C1 segment of cervical spinal cord (tissue), 14 donors: Measurements from ENCODE around the gene CELF6.

ENCODE experiments used
- DNase-seq, 14 donors: peaks; one replicate each; lab custom pipeline; 2025; lab: John Stamatoyannopoulos, UW

Gene CELF6

DNA sequence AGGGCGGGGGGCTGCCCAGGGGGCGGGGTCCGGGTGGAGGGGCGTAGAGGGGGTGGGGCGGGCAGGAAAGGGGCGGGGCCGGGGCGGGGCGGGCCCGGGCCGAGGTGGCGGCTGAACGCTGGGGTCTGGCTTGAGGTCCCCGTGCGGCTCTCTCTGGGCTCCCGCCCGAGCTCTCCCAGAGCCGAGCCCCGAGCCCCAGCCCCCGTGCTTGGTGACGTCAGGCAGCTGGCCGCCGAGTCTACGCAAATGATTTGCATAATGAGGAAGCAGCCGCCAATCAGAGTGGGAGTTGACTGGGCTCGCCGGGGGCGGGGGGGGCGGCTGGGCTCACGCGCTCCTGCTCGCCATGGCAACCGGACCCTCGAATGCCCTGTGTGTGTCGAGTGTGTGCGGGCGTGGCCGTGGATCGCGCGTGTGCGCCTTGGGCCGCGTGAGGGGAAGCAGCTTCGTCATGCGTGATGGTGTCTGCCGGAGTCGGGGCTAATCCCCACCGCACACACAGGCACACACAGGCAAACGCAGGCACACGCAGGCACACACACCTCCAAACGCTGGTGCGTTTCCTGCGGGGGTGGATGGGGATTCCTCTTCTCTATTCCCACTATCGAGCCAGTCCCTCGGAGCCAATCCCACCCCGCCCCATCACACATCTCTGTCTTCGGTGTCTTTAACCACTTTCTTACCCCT is at the start of gene CELF6:
Gene CELF6, minus strand, starts transcription at position 173 of the 687 bp plus-strand sequence. CDS start 283 bp downstream, outside the sequence.
- peak in 13 of 14 donors; percentile 12 to 91 (median 67) for DNase-seq

DNA sequence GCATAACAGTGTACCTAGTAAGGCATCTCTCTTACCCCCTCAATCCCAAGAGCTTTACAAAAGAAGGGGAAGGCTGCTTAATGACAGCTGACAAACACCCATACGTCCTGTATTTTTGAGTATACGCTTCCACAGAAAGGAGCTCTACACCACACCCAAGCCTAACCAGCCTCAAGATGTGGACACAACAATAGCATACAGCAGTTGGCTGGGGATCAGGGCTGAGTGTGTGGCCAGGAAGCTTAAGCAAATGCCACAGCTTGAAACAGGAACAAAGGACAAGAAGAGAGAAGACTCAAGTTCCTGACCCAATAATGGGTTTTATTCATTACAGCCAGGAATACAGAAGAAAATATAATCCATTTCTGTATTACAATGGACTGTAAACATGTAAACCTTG is 48.9 kb upstream of the CELF6 start:
- peak in 1 of 14 donors; percentile 4 for DNase-seq

DNA sequence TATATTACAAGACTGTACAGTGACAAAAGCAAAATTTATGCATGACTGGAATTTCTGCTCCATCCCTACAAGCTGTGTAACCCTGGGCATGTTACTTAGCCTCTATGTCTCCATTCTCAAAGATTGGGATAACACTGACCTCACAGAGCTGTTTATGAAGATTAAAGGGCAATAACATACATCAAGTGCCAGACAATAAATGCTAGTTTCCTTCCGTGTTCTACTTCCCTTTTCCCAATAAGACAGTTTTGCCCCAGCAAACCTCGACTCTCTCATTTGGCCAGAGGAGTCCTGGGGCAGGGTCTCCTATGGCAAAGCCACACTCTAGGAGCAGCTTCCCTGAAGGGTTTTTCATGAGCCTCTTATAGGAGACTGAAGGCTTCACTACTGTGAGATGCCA is 48.4 kb upstream of the CELF6 start:
- DNase-seq: peak in 1 of 14 donors; percentile 0

DNA sequence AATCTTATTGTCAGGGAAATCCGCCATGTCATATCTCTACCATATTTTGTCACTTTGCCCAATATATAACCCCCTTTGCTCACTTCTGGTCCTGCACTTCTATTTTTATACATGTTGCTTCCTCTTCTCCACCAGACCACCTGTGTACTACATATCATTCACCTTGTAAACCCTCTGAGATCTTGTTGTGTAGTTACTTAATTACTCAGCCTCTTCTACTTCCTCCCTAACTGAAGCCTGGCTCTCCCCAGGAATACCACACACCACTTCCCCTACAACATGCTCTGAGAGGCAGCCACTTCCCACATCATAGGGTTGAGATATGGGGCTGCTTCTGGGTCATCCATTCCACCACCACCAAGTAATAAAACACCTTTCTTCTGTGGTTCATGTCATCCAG is 45.9 kb upstream of the CELF6 start:
- peak in 1 of 14 donors; percentile 0 for DNase-seq

DNA sequence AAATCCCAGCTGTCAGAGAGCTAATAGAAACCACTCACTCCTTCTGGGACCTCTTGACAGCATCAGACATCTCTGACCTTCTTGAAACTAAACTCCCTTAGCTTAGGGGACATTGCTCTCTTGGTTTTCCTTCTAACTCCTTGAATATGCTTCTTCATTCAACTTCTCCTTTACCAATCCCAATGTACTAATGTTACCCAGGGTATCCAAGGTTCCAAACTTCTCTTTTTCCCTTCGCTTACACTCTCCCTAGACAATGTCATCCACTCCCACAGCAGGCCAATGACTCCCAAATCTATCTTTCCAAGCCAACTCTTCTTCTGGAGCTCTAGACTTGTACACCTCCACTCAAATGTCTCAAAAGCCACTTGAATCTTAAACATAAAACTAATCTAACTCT is 41.2 kb upstream of the CELF6 start:
- DNase-seq: no peak

DNA sequence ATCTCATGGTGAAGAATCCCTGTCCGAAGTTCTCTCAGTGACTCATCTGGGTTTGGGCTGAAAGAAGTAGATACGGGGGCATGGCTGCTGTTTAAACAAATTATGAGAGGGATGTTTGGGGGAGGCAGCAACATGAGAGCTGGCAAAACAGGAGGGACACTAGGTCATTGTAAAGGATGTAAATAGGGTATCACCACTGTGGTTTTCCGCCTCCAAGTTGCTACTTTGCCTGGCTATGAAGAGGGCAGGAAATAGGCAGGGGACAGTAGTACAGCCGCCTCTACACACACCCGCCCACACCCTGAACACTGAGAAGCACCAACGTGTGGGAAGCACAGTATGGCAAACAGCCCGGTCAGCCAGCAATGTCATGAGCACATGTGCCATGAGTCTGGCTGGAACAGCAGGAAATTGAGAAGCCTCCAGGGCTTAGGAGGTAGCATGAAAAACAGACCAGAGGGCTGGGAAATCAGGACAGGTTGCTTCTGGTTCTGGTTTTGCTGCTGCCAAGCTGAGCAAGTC is 38.8 kb upstream of the CELF6 start:
- DNase-seq: peak in 3 of 14 donors; percentile 2 to 5 (median 2)

DNA sequence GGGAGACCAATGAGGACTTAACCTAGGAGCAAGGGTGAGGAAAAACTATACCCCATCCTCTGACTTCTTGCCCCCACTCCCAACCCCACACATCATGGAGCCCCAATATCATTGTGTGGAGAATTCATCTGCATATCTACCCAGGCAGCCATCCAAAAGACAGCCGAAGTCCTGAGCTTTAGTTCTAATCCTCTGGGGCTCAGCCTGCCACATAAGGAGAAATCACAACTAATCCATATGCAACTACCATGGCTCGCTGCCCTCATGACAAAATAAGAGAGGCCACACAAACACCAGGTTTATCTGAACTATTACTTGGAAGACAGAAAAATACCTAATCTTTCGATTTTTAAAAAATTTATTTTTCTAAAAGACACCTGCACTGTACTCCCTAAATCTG is 38.2 kb upstream of the CELF6 start:
- DNase-seq: no peak

DNA sequence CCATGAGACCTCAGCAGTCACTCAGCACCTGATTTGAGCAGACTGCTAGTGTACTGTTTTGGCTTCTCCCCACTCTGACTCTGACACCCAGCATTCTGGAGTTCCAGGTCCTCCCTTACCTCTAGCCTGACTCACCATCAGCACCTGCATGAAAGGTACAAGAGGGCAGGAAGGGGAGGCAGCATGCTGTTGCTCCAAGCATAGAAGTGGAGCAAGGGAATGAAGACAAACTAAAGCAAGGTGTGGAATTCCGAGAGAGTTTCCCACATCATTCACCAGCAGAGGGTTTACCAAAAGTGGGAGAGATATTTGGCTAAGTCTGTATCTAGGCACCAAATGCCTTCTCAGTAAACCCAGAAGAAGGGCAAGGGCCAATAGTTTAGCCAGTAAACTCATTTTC is 34.5 kb upstream of the CELF6 start:
- DNase-seq: no peak

DNA sequence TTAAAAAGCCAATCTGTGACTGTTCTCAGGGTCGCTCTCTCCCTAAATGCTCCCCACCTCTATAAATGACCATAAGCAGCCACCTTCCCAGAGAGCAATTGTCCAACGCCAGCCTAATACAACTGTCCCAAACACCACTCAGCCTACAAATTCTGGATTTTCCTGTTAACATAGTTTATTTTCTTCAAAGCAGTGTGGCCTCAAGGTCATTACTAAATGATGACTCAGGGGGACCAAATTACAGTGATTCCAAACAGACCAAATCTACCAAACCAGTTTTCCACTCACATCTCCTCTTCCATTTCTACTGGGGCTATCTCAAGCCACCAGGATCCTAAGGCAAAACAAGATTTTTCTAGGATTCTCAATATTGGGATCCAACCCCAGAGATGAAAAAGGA is 33.3 kb upstream of the CELF6 start:
- DNase-seq: no peak

DNA sequence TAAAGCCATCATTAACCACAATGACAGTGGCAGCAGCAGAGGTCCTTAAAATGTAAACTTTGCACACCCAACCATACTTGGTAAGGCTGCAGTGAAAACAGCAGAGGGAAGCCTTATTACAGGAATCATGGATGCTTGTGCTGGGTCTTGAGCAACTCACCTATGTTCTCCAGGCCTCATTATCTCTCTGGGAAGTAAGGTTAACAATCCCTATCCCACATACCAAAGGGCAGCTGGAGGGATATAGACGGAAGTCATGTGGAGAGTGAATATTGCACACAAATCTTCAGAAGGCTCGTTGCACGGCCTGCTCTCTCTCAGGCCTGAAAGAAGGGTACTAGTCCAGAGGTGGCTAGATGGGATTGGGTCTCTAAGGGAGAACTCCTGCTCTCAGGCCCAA is 25.8 kb upstream of the CELF6 start:
- no peak for DNase-seq

DNA sequence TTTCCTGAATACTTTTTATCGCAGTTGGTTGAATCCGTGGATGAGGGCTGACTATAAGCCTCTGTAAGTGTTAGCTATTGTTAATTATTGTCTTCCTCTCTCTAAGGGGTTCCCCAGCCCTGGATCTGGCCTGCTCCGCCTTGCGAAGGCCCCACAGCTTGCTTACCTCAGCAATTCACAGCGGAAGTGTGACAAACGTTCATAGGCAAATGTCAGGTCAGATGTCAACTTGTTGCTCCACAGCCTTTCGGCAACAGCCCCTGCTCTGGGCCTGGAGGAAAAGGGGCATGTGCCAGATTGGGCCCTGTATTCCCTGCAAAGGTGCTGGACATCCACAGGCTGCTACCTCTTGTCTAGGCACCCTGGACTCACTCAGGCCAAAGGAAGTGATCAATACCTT is 25.3 kb upstream of the CELF6 start:
- no peak for DNase-seq

DNA sequence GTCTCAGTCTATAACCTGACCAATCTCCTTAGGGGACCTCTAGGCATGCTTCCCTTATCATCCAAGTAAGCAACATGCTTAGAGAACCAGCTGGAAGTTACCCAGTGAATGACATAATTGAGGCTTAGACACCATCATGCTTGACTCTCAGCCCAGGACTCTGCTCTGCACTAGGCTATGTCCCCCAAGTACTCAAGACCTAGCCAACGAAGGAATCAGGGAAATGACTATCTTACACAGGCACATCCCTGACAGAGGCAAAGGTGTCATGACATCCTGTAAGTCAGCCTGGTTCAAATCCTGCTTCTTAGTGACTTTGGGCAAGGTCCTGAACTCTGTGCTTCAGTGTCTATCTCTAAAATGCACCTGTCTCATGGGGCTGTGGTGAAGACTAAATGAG is 24.6 kb upstream of the CELF6 start:
- no peak for DNase-seq

DNA sequence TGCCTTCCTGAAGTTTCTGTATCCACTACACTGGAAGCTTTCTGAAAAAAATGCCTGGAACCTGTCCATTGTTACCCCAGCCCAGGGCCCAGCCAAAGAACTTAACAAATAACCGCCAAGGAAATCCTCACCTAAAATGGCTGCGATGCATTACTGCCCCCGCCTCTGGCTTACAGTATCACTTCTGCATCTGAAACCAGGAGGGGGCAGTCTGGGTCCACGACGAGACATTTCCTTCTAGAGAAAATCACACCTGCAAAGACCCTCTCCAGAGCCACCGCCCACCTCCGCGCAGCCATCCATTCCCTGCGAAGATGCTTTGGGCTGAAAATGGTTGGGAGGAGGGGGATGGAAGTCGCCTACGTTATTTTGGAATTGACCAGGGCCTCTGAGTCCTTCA is 22.4 kb upstream of the CELF6 start:
- DNase-seq: no peak

DNA sequence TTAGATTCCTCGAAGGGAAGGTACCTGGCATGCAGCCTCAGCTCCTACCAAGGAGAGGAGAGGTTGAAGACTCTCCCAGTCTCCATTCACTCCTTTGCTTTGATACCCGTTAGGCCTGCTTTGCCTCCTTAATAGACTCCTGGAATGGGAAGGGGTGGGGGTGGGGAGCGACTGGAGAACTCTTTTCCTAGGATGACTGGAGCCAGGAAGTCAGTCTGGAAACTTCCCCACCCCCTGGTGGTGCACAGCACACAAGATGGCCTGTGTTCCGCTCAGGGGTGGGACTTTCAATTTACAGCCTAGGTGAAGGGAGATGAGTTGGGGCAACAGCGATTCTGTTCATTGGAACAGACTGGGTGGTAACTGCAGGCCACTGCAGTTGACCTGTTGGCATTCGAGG is 21.4 kb upstream of the CELF6 start:
- DNase-seq: no peak

DNA sequence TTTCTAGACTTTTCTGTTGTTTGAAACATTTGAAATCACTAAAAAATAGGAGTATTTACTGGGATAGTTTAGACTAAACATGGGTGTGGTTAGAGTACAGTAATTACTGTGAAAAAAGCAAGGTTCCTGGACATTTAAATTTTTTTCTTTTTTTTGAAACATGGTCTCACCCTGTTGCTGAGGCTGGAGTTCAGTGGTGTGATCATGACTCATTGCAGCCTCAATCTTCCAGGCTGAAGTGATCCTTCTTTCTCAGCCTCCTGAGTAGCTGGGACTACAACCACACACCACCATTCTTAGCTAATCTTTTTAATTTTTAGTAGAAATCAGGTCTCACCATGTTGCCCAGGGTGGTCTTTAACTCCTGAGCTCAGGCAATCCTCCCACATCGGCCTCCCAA is 20.4 kb upstream of the CELF6 start:
- DNase-seq: no peak

DNA sequence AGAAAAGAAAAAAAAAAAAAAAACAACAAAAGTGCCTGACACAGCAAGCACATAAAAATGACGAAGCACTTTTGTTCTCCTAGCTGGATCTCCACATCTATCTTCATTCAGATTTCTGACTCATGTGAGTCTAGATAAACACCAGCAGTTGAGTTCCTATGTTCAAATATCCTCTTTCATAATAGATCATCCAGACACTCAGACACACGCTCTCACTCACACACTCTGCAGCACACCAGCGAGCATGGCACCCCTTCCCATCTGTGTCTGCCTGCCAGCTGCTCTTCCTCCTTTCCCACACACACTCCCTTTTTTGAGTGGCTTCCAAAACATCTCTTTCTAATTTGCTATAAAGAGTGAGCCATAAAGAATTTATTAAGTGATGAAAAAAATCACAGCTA is 19.8 kb upstream of the CELF6 start:
- no peak for DNase-seq

DNA sequence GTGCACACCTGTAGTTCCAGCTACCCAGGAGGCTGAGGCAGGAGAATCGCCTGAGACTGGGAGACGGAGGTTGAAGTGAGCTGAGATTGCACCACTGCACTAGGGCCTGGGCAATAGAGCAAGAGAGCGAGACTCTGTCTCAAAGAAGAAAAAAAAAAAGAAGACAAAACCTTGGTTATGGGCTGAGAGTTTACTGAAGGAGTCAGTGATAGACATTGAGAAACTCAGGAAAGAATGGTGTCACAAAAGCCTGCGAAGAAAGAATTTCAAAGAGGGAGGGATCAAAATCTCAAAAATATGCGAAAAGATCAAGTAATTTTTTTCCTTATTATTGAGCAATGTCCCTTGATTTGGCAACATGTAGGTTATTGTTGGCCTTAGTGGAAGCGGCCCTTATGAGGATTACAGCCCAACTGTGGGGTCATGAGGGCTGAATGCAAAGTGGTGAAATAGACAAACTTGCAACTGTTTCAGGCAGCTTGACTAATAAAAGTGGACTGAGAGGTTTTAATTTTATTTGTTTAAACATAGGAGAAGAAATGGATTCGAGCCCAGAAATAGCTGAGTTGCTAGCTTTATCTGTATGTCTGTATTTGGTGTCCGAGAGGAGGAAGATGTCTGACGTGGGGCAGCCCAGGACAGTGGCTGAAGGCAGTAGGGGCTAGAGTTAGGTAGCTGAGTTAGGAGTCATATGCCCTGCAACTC is 18.8 kb upstream of the CELF6 start:
- DNase-seq: no peak

DNA sequence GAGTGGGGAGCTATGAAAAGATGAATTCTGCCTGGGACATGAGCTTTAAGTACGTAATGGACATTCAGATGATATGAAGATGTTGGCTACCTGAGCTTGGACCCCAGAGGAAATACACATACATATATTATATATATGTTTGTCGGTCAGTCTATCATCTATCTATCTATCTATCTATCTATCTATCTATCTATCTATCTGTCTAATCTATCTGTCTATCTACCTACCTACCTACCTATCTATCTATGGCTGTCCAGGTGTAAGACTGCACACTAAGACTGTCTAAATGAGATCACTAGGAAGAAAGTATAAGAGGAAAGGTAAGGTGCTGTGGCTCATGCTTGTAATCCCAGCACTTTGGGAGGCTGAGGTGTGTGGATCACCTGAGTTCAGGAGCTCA is 18.2 kb upstream of the CELF6 start:
- DNase-seq: no peak

DNA sequence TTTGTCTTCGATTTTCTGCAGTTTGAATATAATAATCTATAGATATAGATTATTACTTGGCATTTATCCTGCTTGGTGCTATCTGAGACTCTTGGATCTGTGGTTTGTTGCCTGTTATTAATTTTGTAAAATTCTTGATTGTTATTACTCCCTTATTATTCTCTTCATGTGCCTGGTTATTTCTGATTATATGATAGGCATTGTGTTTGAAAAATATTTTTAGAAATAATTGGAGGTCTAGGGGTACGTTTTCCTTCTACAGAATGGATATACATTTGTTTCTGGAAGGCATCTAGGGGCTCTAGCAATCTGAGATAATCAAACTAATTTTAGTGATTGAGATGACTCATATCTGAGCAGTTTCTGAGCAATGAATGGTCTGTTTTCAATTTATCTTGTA is 14.9 kb upstream of the CELF6 start:
- no peak for DNase-seq

DNA sequence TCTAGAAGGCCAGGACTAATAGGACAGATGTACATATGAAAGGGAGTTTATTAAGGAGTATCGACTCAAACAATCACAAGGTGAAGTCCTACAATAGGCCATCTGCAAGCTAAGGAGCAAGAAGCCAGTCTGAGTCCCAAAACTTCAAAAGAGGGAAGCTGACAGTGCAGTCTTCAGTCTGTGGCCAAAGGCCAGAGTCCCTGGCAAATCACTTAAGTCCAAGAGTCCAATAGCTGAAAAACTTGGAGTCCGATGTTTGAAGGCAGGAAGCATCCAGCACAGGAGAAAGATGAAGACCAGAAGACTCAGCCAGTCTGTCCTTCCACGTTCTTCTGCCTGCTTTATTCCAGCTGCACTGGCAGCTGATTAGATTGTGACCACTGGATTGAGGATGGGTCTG is 11.1 kb upstream of the CELF6 start:
- no peak for DNase-seq

DNA sequence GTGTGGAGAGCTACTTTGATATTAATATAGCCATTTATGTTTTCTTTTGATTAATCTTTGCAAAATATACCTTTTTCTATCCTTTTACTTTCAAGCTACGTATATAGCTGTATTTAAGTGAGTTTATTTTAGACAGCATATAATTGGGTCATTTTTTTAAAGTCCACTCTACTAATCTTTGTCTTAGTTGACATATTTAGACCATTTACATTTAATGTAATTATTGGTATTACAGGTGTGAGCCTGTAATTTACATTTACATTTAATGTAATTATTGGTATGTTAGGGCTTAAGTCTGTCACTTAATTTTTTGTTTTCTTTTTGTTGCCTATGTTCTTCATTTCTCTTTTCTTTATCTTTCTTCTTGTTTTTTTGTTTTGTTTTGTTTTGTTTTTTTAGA is 3.8 kb upstream of the CELF6 start:
- DNase-seq: no peak

DNA sequence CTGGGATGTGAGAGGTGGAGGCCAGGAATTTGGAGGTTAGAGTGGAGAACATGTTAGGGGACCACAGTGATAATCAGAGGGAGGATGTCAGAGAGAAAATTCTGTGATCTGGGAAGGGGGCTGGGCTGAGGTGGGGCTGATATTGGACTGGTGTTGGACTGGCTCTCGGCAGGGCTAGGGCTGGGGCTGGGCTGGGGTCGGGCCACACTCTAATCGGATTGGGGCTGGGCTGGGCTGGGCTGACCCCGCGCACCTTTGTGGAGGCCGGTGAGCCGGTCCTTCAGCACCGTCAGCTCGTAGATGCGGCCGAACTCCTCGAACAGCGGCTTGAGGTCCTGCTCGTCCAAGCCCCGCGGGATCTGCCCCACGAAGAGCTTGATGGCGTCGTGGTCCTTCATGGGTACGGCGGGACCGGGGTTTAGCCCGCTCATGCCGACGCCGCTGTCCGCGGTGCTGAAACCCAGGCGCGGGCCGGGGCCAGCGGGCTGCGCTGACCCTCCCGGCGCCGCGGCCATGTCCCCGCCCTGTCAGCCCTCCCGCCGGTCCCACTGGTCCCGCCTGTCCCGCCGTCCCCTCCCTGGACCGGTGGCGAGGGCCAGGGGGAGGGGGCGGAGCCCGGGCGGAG is 485 bp downstream of the CELF6 start:
- DNase-seq: peak in 7 of 14 donors; percentile 28 to 80 (median 55)
